ENCODE measurements around the gene CP.
A peak's percentile ranks its signal among the peaks of the same experiment; 100 is the strongest.

Gene CP

GRCh38 chr3:149180057-149180573, 41.5 kb downstream of the CP start:
- peak; percentile 48 to 66 for DNase-seq

DNA sequence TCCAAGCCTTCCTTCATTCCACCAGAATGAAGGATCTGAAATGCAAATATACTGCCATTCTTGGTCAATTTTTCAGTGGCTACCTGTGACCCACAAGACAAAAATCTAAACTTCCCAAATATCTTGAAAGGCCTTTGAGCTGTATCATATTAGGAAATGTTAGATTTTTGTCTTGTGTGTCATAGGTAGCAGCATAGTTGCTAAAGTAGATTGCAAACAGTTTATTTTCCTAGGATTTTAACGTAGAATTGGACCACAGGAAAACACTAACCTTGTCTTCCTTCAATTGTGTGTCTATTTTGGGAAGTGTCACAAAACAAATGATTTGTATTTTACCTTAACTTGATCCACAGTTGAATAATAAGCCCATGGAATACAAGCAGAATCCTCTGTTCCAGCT, 42.4 kb downstream of the CP start:
- DNase-seq, result no peak

DNA sequence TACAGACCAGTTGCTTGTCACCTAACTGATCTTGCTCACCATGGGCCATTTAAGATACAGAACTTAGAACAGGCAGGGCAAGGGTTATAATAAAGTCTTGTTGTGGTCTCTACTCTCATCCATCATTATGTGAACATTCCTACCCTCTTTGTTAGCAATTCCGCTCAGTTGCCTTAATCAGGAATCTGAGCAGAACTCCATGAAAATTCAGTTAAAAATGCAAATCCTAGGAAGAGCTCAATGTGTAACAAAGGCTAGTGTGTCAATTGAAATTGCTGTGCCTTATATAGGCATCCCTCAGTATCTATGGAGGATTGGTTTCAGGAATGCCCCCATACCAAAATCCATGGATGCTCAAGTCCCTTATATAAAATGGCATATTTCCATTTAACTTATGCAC, 44.5 kb downstream of the CP start:
- no peak for DNase-seq

- DNase-seq, result no peak
Observed at GRCh38 chr3:149174901-149175300, 46.7 kb downstream of the CP start.

GRCh38 chr3:149170672-149171071, 51.0 kb downstream of the CP start:
- no peak for DNase-seq

- no peak for DNase-seq
Observed at GRCh38 chr3:149167898-149168297, 53.7 kb downstream of the CP start.

DNA sequence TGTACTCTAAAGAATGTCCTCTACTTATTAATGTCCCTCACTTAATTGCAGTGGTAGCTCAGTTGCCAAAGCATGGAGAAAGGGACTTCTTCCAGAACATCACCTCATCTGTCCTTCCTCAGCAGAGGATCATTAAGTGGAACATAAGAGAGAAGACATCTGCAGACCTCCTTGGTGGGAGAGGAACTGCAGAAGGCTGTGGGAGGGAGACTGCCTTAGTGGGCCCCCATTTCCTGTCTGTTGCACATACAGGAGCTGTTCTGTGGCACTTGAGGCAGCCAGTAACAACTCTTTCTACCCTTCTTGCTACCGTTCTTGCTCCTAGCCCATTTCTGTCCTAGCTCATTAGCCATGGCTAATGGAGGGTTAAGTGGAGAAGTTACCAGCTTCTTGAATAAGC, 58.6 kb downstream of the CP start:
- no peak for DNase-seq

DNA sequence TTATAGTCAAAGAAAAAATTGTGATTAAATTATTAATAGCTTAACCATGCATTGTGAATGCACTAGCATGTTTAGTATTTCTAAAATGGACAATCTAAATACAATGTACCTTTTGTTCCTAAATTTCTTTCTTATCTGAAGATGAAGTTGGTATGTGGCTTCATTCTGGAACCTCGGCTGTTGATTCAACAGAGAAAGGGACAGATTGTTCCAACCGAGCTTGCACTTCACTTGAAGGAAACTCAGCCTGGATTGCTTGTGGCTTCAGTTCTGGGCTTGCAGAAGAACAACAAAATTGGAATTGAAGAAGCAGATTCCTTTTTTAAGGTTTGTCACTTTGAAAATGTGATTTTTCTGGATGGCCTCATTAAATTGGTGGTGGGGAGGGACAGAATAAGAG, 59.6 kb downstream of the CP start:
- no peak for DNase-seq

GRCh38 chr3:149160754-149161300, 60.8 kb downstream of the CP start:
- no peak for DNase-seq

DNA sequence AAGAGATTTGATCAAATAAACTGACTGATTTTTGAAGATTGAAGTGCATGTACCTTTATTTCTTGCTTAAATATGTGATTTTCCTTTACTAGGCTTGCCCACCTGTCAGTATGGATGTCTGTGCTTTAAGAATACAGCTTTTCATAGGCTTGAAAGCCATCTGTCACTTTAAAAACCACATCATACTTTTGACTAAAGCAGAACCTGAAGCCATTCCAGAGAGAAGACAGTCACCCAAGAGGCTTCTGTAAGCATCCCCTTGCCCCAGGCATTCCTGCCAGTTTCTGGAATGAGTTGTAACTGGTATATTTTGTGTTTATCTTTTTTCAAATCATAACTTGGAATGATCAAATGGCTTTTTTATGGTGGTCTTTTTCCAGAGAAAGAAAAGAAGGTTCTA, 68.2 kb downstream of the CP start:
- DNase-seq, result no peak

GRCh38 chr3:149152420-149152819, 69.2 kb downstream of the CP start:
- DNase-seq, result no peak

GRCh38 chr3:149151843-149152242, 69.8 kb downstream of the CP start:
- DNase-seq, result no peak

DNA sequence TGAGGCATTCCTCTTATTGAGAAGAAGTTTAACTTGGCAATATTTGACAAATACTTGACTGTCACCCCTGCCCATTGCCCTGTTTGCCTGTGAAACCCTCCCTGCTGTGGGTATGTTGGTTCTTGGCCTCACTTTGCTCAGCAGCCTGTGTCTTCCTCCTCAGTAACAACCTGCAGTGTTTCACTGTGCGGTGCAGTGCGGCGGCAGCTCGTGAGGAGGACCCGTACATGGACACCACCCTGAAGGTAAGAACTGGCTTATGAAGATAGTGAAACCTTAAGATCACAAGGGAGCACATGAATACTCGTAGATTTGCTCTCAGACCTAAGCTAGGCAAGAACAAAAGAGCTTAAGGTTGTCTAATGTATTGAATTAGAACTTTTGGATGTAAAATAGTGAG, 71.2 kb downstream of the CP start:
- DNase-seq, result no peak

DNA sequence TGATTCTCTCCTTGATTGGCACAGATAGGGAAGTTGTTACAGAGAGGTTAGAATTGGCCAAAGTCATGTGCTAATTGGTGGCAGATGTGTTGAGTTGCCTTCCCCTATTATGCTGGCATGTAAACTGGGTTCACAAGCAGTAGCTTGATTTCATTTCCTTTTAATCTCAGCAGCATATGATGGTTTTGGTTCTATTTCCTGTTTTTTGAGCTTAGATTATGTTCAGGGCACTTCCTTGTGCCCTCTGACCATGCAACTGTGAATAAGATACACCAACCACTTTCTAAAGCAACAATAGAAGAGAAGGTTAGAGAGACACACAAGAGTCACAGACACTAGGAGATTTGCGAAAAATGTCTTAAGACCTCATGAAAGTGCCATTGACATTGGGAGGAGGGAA, 75.7 kb downstream of the CP start:
- DNase-seq, result no peak

- no peak for DNase-seq
Observed at GRCh38 chr3:149145356-149145755, 76.3 kb downstream of the CP start.

DNA sequence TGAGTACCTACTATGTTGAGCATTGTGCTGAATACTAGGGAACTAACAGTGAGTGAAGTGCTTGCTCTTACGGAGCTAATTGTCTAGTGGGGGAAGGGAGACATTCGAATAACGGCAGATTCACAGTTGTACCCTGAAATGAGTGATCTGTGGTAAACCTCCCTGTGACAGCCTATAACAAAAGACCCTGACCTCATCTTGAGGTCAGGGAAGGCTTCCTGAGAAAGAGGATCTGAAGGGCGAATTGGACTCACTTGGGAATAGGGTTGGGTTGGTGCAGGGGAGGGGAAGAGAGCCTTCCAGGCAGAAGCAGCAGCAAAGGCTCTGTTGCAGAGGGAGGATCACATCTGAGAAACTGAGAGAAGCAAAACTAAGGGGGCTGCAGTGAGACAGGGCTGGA, 78.9 kb downstream of the CP start:
- DNase-seq, result no peak

- DNase-seq, result no peak
Observed at GRCh38 chr3:149134575-149134974, 87.1 kb downstream of the CP start.

DNA sequence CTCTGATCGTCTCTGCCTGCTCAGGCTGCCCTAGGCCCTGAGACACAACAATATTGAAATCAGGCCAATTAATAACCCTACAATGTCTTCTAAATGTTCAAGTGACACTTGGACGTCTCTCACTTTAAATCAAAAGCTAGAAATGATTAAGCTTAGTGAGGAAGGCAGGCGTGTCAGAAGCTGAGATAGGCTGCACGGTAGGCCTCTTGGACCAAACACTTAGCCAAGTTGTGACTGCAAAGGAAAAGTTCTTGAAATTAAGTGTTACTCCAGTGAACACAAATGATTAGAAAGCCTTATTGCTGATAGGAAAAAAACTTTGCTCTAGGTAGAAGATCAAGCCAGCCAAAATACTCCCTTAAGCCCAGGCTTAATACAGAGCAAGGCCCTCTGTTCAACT, 90.0 kb downstream of the CP start:
- DNase-seq, result no peak

- peak; percentile 51 to 95 for DNase-seq
Observed at GRCh38 chr3:149129326-149130205, 92.1 kb downstream of the CP start, which contains the start of gene HPS3. TSS of gene HPS3 (plus strand) at chr3:149129638. CDS start at chr3:149129724, 86 bp downstream.

GRCh38 chr3:149128821-149129220, 92.8 kb downstream of the CP start:
- no peak for DNase-seq

- no peak for DNase-seq
Observed at GRCh38 chr3:149122721-149123578, 98.7 kb downstream of the CP start.
